Measurements from ENCODE around the gene MRPS27.

- TF ChIP-seq TAF1 (IDR thresholded peaks at IDR 0.05; ENCODE audit: borderline replicate concordance, insufficient read depth, low read length) (no peak), POLR2AphosphoS5 (IDR thresholded peaks at IDR 0.05; ENCODE audit: low read depth, low read length) (no peak), SIN3A (IDR thresholded peaks at IDR 0.05; ENCODE audit: borderline replicate concordance, insufficient read depth, low read length) (no peak)
Observed at GRCh38 chr5:72235725-72236124, 84.3 kb downstream of the MRPS27 start.
